ENCODE results near the gene FUT6. TPM values are rescaled to one million over a fixed set of nuclear protein-coding genes. Genes with fewer than 3 reads are reported as not detected.

FUT6 gene
- total RNA-seq, 6 experiments from 2014 or later: not detected

GRCh38 chr19:5829567-5830310, 9.8 kb downstream of the FUT6 start:
- H3K27me3 Mint-ChIP-seq (ENCODE audit: insufficient read depth): peaks cover 44% of the 10 kb centered on the region
- no peaks in the 10 kb centered on the region for H3K9me3 Mint-ChIP-seq
- peaks cover 4% of the 10 kb centered on the region; the same call in 1 of the 2 replicates for H3K36me3 Mint-ChIP-seq (ENCODE audit: low read depth)
- no peak overlapping the region for H3K4me3 Mint-ChIP-seq
- DNase-seq: no peak
- no peak for TF ChIP-seq CTCF (IDR thresholded peaks at IDR 0.05)
- H3K4me1 Mint-ChIP-seq (ENCODE audit: low read depth): no peaks in the 10 kb centered on the region
- H3K27ac Mint-ChIP-seq: no peak overlapping the region

GRCh38 chr19:5828661-5829566, 10.6 kb downstream of the FUT6 start:
- Mint-ChIP-seq H3K27me3 (ENCODE audit: insufficient read depth) (peaks cover 37% of the 10 kb centered on the region), H3K4me1 (ENCODE audit: low read depth) (no peaks in the 10 kb centered on the region), H3K27ac (no peak overlapping the region), H3K4me3 (peak overlapping the region; percentile 71), H3K36me3 (ENCODE audit: low read depth) (peaks cover 4% of the 10 kb centered on the region; the same call in 1 of the 2 replicates), H3K9me3 (no peaks in the 10 kb centered on the region)
- DNase-seq: no peak
- TF ChIP-seq CTCF (IDR thresholded peaks at IDR 0.05): no peak

GRCh38 chr19:5827891-5828660, 11.4 kb downstream of the FUT6 start:
- DNase-seq: peak; percentile 43
- H3K9me3 Mint-ChIP-seq: no peaks in the 10 kb centered on the region
- no peaks in the 10 kb centered on the region for H3K4me1 Mint-ChIP-seq (ENCODE audit: low read depth)
- no peak for TF ChIP-seq CTCF (IDR thresholded peaks at IDR 0.05)
- H3K36me3 Mint-ChIP-seq (ENCODE audit: low read depth): peaks cover 4% of the 10 kb centered on the region; the same call in 1 of the 2 replicates
- H3K27me3 Mint-ChIP-seq (ENCODE audit: insufficient read depth): peaks cover 30% of the 10 kb centered on the region
- H3K4me3 Mint-ChIP-seq: peak overlapping the region; percentile 71
- H3K27ac Mint-ChIP-seq: no peak overlapping the region

GRCh38 chr19:5827342-5827890, 12.1 kb downstream of the FUT6 start:
- Mint-ChIP-seq H3K27me3 (ENCODE audit: insufficient read depth) (peaks cover 30% of the 10 kb centered on the region), H3K27ac (no peak overlapping the region)

More at GRCh38 chr19:5827342-5827890, 12.1 kb downstream of the FUT6 start:
- H3K4me3 Mint-ChIP-seq: peak overlapping the region; percentile 21; the same call in 1 of the 2 replicates
- H3K36me3 Mint-ChIP-seq (ENCODE audit: low read depth): peaks cover 4% of the 10 kb centered on the region; the same call in 1 of the 2 replicates
- H3K9me3 Mint-ChIP-seq: no peaks in the 10 kb centered on the region
- TF ChIP-seq CTCF (IDR thresholded peaks at IDR 0.05): no peak
- DNase-seq: no peak
- no peaks in the 10 kb centered on the region for H3K4me1 Mint-ChIP-seq (ENCODE audit: low read depth)
